NCI-H2227 treated with DMSO at 0.1 percent for 48 hours (cell line): ENCODE measurements around the gene CDX4.
"Not testable (repeated sequence)": the region's sequence is repeated elsewhere in the genome, so short reads cannot be mapped to it uniquely, and the experiment has no call there.

ENCODE experiments used
- DNase-seq: peaks from one replicate; lab custom pipeline; 2025; lab: John Stamatoyannopoulos, UW

The CDX4 gene, protein sequence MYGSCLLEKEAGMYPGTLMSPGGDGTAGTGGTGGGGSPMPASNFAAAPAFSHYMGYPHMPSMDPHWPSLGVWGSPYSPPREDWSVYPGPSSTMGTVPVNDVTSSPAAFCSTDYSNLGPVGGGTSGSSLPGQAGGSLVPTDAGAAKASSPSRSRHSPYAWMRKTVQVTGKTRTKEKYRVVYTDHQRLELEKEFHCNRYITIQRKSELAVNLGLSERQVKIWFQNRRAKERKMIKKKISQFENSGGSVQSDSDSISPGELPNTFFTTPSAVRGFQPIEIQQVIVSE

DNA sequence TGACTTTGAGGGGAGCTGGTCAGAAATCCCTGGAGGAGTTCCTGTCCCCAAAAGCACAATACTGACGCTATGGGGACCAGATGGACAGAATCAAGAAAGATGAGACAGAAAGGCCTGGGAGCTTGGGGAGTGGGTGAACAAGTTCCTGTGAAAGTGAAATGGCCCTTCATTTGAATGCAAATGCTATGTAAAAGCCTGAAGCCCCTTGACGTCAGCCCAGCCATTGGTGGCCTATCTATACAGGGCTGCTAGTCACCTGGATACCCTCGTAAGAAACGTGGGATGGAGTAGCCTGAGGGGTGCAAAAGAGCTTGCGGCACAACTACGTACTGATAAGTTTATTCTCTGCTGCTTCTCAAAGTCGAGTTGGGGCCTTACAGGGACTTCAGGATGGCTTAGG is at the start of gene CDX4:
CDX4 (plus strand) TSS at position 223 of the 400 bp plus-strand sequence. CDS start 201 bp downstream, outside the sequence.
- DNase-seq, result no peak

DNA sequence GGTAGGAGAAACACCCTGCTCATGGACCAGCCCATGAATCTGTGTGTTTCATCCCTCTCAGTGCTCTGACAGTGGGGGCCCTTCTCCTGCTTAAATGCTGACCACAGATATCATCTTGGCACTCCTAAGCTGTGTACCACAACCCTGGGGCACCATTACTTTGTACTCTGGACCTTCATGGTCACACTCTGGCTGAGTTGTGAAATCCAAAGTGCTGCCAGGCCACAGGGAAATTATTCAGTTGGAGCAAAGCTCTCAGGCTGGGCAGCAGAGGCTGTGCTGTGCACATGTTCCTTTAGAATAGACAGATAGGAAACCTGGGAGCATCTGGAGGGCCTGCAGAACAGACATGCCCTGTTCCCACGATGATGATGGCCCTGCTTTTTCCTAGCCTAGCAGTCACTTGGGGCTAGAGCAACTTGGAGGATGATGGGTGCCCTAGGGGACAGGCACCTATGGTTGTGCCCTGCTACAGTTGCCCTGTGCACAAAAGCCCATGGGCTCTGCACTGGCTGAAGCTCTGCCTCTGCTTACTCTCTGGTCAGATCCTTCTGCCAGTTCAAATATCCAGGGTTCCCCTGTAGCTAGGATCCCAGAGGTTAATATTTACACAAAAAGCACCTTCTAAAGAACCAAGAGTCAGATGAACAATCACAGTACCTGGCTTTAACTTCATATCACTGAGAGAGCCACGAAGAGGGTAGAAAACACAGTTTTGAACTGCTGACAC is 48.5 kb upstream of the CDX4 start:
- no peak for DNase-seq

DNA sequence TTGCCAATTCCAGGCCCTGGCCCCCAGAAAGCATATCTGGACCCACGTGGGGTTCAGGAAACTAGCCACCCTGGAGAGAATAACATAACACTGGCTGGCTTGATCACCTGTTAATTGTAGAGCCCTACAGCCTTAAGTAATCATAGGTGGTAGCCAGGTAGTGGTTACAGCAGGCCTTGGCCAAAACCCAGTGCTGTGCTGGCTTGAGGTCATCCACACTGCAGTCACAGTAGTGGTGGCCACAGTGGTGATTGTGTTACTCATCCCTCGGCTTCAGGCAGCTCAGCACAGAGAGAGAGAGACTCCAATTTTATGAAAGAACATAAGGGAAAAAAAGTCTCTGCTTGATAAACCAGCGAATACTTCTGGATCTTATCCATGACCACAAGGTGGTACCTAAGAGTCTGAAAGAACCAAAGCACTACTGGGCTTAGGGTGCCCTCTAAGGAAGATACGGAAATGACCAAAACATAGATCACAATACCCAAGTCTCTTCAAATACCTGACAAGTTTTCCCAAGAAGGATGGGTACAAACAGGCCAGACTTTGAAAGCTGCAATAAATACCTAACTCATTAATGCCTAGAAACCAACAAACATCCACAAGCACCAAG is 46.6 kb upstream of the CDX4 start:
- no peak for DNase-seq

DNA sequence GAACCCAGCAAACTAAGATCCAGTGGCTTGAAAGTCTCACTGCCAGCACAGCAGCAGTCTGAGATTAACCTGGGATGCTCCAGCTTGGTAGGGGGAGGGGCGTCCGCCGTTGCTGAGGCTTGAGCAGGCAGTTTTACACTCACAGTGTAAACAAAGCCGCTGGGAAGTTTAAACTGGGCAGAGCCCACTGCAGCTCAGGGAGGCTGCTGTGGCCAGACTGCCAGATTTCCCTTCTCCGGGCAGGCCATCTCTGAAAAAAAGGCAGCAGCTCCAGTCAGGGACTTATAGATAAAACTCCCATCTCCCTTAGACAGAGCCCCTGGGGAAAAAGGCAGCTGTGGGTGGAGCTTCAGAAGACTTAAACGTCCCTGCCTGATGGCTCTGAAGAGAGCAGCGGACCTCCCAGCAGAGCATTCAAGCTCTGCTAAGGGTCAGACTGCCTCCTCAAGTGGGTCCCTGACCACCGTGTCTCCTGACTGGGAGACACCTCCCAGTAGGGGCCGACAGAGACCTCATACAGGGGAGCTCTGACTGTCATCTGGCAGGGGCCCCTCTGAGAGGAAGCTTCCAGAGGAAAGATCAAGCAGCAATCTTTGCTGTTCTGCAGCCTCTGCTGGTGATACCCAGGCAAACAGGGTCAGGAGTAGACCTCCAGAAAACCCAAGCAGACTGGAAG is 45.1 kb upstream of the CDX4 start:
- no peak for DNase-seq

GRCh38 chrX:73412930-73413329 is 33.9 kb upstream of the CDX4 start:
- no peak for DNase-seq

- DNase-seq, result no peak
Measured at GRCh38 chrX:73447311-73447794, 500 bp downstream of the CDX4 start.

GRCh38 chrX:73448379-73448778 is 1.5 kb downstream of the CDX4 start:
- DNase-seq, result no peak

- DNase-seq, result no peak
Measured at GRCh38 chrX:73455171-73455570, 8.3 kb downstream of the CDX4 start.

DNA sequence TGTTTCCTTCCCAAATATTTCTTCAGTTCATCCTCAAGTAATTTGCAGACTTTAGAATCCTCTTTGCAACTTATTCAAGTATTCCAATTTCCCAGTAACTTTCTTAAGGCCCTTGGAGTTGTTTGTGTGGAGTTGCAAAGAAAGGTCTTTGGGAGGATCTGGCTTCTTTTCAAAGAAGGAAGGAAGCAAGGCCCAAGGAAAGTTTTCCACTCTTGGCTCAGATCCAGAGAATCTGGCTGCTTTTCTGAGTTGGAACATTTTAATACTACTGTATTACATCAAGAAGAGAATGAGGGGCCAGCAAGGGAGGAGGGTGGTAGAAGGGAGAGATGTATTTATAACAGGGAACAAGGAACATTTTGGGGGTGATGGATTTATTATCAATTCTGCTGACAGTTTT is 10.5 kb downstream of the CDX4 start:
- DNase-seq, result no peak

- DNase-seq, result no peak
Measured at GRCh38 chrX:73468376-73468775, 21.5 kb downstream of the CDX4 start.

DNA sequence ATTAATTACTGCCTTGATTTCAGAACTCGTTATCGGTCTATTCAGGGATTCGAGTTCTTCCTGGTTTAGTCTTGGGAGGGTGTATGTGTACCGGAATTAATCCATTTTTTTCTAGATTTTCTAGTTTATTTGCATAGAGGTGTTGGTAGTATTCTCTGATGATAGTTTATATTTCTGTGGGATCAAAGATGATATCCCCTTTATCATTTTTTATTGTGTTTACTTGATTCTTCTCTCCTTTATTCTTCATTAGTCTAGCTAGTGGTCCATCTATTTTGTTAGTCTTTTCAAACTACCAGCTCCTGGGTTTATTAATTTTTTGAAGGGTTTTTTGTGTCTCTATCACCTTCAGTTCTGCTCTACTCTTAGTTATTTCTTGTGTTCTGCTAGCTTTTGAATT is 32.1 kb downstream of the CDX4 start:
- no peak for DNase-seq

DNA sequence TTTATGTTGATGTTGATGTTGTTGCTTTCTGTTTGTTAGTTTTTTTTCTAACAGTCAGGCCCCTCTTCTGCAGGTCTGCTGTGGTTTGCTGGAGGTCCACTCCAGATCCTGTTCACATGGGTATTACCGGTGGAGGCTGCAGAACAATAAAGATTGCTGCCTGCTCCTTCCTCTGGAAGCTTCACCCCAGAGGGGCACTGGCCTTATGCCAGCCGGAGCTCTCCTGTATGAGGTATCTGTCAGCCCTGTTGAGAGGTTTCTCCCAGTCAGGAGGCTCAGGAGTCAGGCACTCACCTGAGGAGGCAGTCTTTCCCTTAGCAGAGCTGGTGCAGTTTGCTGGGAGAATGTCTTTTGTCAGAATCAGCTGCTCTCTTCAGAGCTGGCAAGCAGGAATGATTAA is 34.7 kb downstream of the CDX4 start:
- DNase-seq, result no peak

DNA sequence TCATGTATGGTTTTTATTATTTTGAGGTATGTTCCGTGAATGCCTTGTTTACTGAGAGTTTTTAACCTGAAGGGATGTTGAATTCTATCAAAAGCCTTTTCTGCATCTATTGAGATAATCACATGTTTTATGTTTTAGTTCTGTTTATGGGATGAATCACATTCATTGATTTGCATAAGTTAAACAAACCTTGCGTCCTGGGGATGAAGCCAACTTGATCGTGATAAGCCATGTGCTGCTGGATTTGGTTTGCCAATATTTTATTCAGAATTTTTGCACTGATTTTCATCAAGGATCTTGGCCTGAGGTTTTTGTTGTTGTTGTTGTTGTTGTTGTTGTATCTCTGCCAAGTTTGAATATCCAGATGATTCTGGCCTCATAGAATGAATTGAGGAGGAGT is 43.8 kb downstream of the CDX4 start:
- no peak for DNase-seq

DNA sequence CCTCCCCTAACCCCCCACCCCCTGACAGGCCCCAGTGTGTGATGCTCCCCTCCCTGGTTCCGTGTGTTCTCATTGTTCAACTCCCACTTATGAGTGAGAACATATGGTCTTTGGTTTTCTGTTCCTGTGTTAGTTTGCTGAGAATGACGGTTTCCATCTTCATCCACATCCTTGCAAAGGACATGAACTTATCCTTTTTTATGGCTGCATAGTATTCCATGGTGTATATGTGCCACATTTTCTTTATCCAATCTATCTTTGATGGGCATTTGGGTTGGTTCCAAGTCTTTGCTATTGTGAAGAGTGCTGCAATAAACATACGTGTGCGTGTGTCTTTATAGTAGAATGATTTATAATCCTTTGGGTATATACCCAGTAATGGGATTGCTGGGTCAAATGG is 45.3 kb downstream of the CDX4 start:
- not testable (repeated sequence) for DNase-seq
